Glutamatergic neuron (in vitro differentiated cells): ENCODE data around the gene COPS3. TPM values are rescaled to one million over a fixed set of nuclear protein-coding genes. Genes with fewer than 3 reads are reported as not detected.
"Not testable (repeated sequence)": the region's sequence is repeated elsewhere in the genome, so short reads cannot be mapped to it uniquely, and the experiment has no call there.

Experiments used
- DNase-seq: peaks from one replicate; pipeline ENCODE4 v3.0.0; 2022
- H3K27ac Mint-ChIP-seq: one replicate; pipeline ENCODE4 v1.8.0; 2020; ENCODE audit warnings: mild to moderate bottlenecking, mixed read lengths, inconsistent platforms; ENCODE audit not compliant: unreplicated experiment
- H3K27me3 Mint-ChIP-seq: one replicate; pipeline ENCODE4 v1.8.0; 2020; ENCODE audit warnings: mild to moderate bottlenecking, moderate library complexity, mixed read lengths, inconsistent platforms; ENCODE audit not compliant: unreplicated experiment
- H3K36me3 Mint-ChIP-seq: one replicate; pipeline ENCODE4 v1.8.0; 2020; ENCODE audit warnings: mild to moderate bottlenecking, mixed read lengths, inconsistent platforms; ENCODE audit not compliant: unreplicated experiment
- H3K4me1 Mint-ChIP-seq: one replicate; pipeline ENCODE4 v1.8.0; 2020; ENCODE audit warnings: mild to moderate bottlenecking, low read depth, mixed read lengths, inconsistent platforms; ENCODE audit not compliant: unreplicated experiment
- H3K4me3 Mint-ChIP-seq: one replicate; pipeline ENCODE4 v1.8.0; 2020; ENCODE audit warnings: mild to moderate bottlenecking, mixed read lengths, inconsistent platforms; ENCODE audit not compliant: unreplicated experiment
- H3K9me3 Mint-ChIP-seq: one replicate; pipeline ENCODE4 v1.8.0; 2020; ENCODE audit warnings: mild to moderate bottlenecking, moderate library complexity, mixed read lengths, inconsistent platforms; ENCODE audit not compliant: unreplicated experiment
- total RNA-seq: library from RNA; stranded (reverse); fragmentation: NEBNext Ultra II Directional; extraction: Animal tissue kit (Norgen Biotek cat#: 25700); gene quantifications from one replicate; pipeline ENCODE4 v1.2.1, GENCODE V29; 2021; ENCODE audit not compliant: unreplicated experiment
- TF ChIP-seq, protein P1 (sequence below): fragments of 200-600 bp; sonication (generic); IDR thresholded peaks from one replicate; pipeline ENCODE4 v1.5.0; 2021; ENCODE audit not compliant: partially characterized antibody, unreplicated experiment

Gene COPS3
- total RNA-seq, 1 donor from 2014 or later = 71.7 TPM

DNA sequence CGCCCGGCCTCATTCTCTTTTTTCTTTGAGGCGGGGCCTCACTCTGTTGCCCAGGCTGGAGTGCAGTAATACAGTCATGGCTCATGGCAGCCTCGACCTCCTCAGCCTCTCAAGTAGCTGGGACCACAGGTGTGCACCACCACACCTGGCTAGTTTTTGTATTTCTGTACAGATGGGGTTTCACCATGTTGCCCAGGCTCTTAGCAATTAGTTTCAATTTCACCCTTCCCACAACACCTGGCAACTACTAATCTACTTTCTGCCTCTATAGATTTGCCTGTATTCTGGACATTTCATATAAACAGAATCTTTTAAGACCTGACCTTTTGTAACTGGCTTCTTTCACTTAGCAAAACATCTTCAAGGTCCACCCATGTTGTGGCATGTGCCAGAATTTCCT, 14.1 kb upstream of the COPS3 start:
- Mint-ChIP-seq H3K27ac (no peak overlapping the region), H3K9me3 (peaks cover 3% of the 10 kb centered on the region), H3K36me3 (no peaks in the 10 kb centered on the region), H3K4me1 (peaks cover 5% of the 10 kb centered on the region), H3K4me3 (no peak overlapping the region), H3K27me3 (no peaks in the 10 kb centered on the region)
- DNase-seq = no peak
- TF ChIP-seq, protein P1, sequence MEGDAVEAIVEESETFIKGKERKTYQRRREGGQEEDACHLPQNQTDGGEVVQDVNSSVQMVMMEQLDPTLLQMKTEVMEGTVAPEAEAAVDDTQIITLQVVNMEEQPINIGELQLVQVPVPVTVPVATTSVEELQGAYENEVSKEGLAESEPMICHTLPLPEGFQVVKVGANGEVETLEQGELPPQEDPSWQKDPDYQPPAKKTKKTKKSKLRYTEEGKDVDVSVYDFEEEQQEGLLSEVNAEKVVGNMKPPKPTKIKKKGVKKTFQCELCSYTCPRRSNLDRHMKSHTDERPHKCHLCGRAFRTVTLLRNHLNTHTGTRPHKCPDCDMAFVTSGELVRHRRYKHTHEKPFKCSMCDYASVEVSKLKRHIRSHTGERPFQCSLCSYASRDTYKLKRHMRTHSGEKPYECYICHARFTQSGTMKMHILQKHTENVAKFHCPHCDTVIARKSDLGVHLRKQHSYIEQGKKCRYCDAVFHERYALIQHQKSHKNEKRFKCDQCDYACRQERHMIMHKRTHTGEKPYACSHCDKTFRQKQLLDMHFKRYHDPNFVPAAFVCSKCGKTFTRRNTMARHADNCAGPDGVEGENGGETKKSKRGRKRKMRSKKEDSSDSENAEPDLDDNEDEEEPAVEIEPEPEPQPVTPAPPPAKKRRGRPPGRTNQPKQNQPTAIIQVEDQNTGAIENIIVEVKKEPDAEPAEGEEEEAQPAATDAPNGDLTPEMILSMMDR = no peak

DNA sequence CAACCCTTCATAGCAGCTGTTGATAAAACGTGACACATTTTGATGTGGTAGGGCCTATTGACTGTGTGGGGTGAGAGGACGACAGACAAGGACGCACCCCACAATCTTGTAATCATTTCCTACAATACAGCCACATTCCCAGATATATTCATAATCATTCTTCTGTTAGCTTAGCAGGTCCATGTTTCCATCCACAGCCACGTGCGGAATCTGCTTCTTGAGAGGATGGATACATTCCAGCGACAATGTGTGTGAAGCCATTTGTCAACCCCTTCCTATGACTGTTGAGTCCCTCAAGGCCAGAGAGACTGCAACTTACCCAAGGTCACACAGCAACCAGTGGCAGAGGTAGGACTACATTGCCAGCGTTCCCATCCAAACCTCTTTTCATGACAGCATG, 8.7 kb upstream of the COPS3 start:
- TF ChIP-seq, protein P1 = no peak
- Mint-ChIP-seq H3K27me3 (no peaks in the 10 kb centered on the region), H3K9me3 (peaks cover 1% of the 10 kb centered on the region), H3K27ac (no peak overlapping the region), H3K4me3 (no peak overlapping the region), H3K36me3 (no peaks in the 10 kb centered on the region), H3K4me1 (no peaks in the 10 kb centered on the region)
- no peak for DNase-seq

- peaks cover 1% of the 10 kb centered on the region for H3K9me3 Mint-ChIP-seq
- H3K27me3 Mint-ChIP-seq = no peaks in the 10 kb centered on the region
- H3K4me1 Mint-ChIP-seq = no peaks in the 10 kb centered on the region
- H3K36me3 Mint-ChIP-seq = no peaks in the 10 kb centered on the region
- DNase-seq = no peak
- TF ChIP-seq, protein P1 = no peak
- H3K4me3 Mint-ChIP-seq = no peak overlapping the region
- H3K27ac Mint-ChIP-seq = no peak overlapping the region
These were observed 8.0 kb upstream of the COPS3 start for GRCh38 chr17:17289086-17289485.

- Mint-ChIP-seq H3K27me3 (no peaks in the 10 kb centered on the region), H3K27ac (no peak overlapping the region), H3K4me3 (no peak overlapping the region), H3K36me3 (no peaks in the 10 kb centered on the region), H3K9me3 (peaks cover 1% of the 10 kb centered on the region), H3K4me1 (peaks cover 3% of the 10 kb centered on the region)
- TF ChIP-seq, protein P1 = no peak
- no peak for DNase-seq
These were observed 4.9 kb upstream of the COPS3 start for GRCh38 chr17:17285951-17286350.

DNA sequence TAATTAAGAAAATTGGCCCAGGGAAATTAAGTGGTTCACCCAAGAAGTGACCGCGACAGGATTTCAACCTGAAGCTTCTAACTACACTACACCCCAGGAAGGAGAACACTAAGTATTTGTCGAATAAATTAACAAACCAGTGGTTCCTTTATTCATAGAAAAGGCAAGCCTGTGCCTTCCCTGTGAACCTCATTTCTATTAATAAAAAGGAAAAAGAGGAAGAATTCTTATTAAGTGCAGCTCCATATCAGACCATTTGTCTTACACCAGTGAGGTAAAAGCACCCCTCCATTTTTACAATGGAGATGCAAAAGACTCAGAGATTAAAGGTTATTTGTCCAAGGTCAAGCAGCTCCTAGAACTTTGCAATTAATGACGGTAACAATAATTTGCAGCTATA, 1.7 kb downstream of the COPS3 start:
- peak overlapping the region; percentile 46 for H3K27ac Mint-ChIP-seq
- H3K4me1 Mint-ChIP-seq = peaks cover 3% of the 10 kb centered on the region
- TF ChIP-seq, protein P1 = no peak
- H3K4me3 Mint-ChIP-seq = peak overlapping the region; percentile 94
- H3K36me3 Mint-ChIP-seq = no peaks in the 10 kb centered on the region
- H3K9me3 Mint-ChIP-seq = no peaks in the 10 kb centered on the region
- no peaks in the 10 kb centered on the region for H3K27me3 Mint-ChIP-seq
- DNase-seq = no peak

GRCh38 chr17:17277431-17277830, 3.6 kb downstream of the COPS3 start:
- not testable (repeated sequence) for H3K27me3 Mint-ChIP-seq, H3K27ac Mint-ChIP-seq, H3K4me3 Mint-ChIP-seq, H3K4me1 Mint-ChIP-seq, H3K36me3 Mint-ChIP-seq, H3K9me3 Mint-ChIP-seq, DNase-seq
